Stomach (tissue), 4 donors: ENCODE results near the gene UTS2.

ENCODE experiments used
- CTCF ChIP-seq, 7 experiments: fragments of 450-650 bp in 4 of 7; fragments of 200-600 bp in 3 of 7; sonication (generic) in 3 of 7; IDR thresholded peaks; one replicate each; pipeline ENCODE4 v1.5.1; 2016 to 2019; ENCODE audit warnings: antibody characterized with exemption in 7 of 7, control low read depth in 2 of 7, mild to moderate bottlenecking in 1 of 7
- EP300 ChIP-seq: sonication (generic); formaldehyde crosslinking; IDR thresholded peaks from one replicate; pipeline ENCODE4 v1.6.1; 2017; ENCODE audit warnings: antibody characterized with exemption
- POLR2A ChIP-seq, 4 donors: fragments of 450-650 bp; IDR thresholded peaks; one replicate each; pipeline ENCODE4 v1.6.1; 2016; ENCODE audit warnings: antibody characterized with exemption in 4 of 4, control low read depth in 2 of 4, mild to moderate bottlenecking in 1 of 4, moderate library complexity in 1 of 4
- POLR2AphosphoS5 ChIP-seq, 3 donors: sonication (generic); formaldehyde crosslinking; IDR thresholded peaks; one replicate each; pipeline ENCODE4 v1.6.1; 2016; ENCODE audit warnings: antibody characterized with exemption in 3 of 3

- no peak for TF ChIP-seq CTCF (IDR thresholded peaks at IDR 0.05)
- TF ChIP-seq POLR2A (IDR thresholded peaks at IDR 0.05), result no peak
- TF ChIP-seq EP300, result no peak
- TF ChIP-seq POLR2AphosphoS5 (IDR thresholded peaks at IDR 0.05), result no peak
These were observed 40.8 kb upstream of the UTS2 start for GRCh38 chr1:7893529-7894180.
